Natural killer cell (primary cell): ENCODE data around the gene RNF138. TPM values are rescaled to one million over a fixed set of nuclear protein-coding genes. Genes with fewer than 3 reads are reported as not detected.
"Not testable (repeated sequence)": the region's sequence is repeated elsewhere in the genome, so short reads cannot be mapped to it uniquely, and the experiment has no call there.

Experiments
- ATAC-seq, 3 donors: fragments of 150-1000 bp in 2 of 3; fragments of 200-7000 bp in 1 of 3; cut with Tn5 transposase; 1 replicate in 1 of 3; 2 replicates in 2 of 3; pipeline ENCODE4 v1.10.0; 2021; ENCODE audit warnings: mild to moderate bottlenecking in 2 of 3, moderate library complexity in 2 of 3
- DNase-seq, 2 donors: peaks; one replicate each; pipeline versions ENCODE4 v3.0.0 to v3.0.0-alpha.2; 2013 to 2021; ENCODE audit warnings: mixed read lengths in 1 of 2
- H3K27ac ChIP-seq: one replicate; pipeline ENCODE4 v1.5.1; 2013; ENCODE audit warnings: mild to moderate bottlenecking, low read length
- H3K27me3 ChIP-seq: one replicate; pipeline ENCODE4 v1.6.1; 2013; ENCODE audit warnings: low read length; ENCODE audit not compliant: control insufficient read depth, insufficient read depth
- H3K36me3 ChIP-seq: one replicate; pipeline ENCODE4 v1.6.1; 2013; ENCODE audit warnings: low read length; ENCODE audit not compliant: control insufficient read depth, insufficient read depth
- H3K4me1 ChIP-seq: one replicate; pipeline ENCODE4 v1.6.1; 2013; ENCODE audit warnings: low read length; ENCODE audit not compliant: control insufficient read depth, insufficient read depth
- H3K4me3 ChIP-seq: one replicate; pipeline ENCODE4 v1.5.1; 2013; ENCODE audit warnings: low read length
- H3K9me3 ChIP-seq: one replicate; pipeline ENCODE4 v1.6.1; 2013; ENCODE audit warnings: low read length; ENCODE audit not compliant: control insufficient read depth, insufficient read depth
- H3K27ac Mint-ChIP-seq, 2 donors: one replicate each; pipeline ENCODE4 v1.8.0; 2022; ENCODE audit warnings: mild to moderate bottlenecking in 2 of 2, mixed read lengths in 2 of 2, moderate library complexity in 1 of 2
- H3K27me3 Mint-ChIP-seq, 2 donors: one replicate each; pipeline ENCODE4 v1.8.0; 2022; ENCODE audit warnings: low read depth in 2 of 2, mixed read lengths in 2 of 2
- H3K36me3 Mint-ChIP-seq: one replicate; pipeline ENCODE4 v1.8.0; 2022; ENCODE audit warnings: mixed read lengths
- H3K4me1 Mint-ChIP-seq, 2 donors: one replicate each; pipeline ENCODE4 v1.8.0; 2022; ENCODE audit warnings: mixed read lengths in 2 of 2
- H3K4me3 Mint-ChIP-seq: one replicate; pipeline ENCODE4 v1.8.0; 2022; ENCODE audit warnings: mild to moderate bottlenecking, moderate library complexity, mixed read lengths
- H3K9me3 Mint-ChIP-seq, 2 donors: one replicate each; pipeline ENCODE4 v1.8.0; 2022; ENCODE audit warnings: mixed read lengths in 2 of 2
- WGBS: methylation state at CpG from one replicate; pipeline ENCODE4 v1.1.7; 2013; ENCODE audit warnings: missing lambda C conversion rate; ENCODE audit not compliant: insufficient coverage; 5-methylcytosine and 5-hydroxymethylcytosine counted together
- intact Hi-C: fragments of 100-400 bp; cut with micrococcal nuclease; formaldehyde crosslinking; loops from one replicate; pipeline ENCODE4 v1.14.2; 2022
- total RNA-seq, 4 donors: library from RNA; stranded (reverse); fragments of 120-200 nt in 1 of 4; gene quantifications; one replicate each; pipeline versions ENCODE4 v1.2.3 to v1.2.4, GENCODE V29; 2013 to 2022
- TF ChIP-seq, protein P1 (sequence below): fragments of 200-600 bp; IDR thresholded peaks from one replicate; pipeline ENCODE4 v1.8.0; 2022; ENCODE audit warnings: antibody characterized with exemption

RNF138 gene
- total RNA-seq, 3 donors from 2014 or later (not counting 1 experiment from before 2014, with no cell fraction given): 76.6 to 89.8 (median 87.7) TPM

DNA sequence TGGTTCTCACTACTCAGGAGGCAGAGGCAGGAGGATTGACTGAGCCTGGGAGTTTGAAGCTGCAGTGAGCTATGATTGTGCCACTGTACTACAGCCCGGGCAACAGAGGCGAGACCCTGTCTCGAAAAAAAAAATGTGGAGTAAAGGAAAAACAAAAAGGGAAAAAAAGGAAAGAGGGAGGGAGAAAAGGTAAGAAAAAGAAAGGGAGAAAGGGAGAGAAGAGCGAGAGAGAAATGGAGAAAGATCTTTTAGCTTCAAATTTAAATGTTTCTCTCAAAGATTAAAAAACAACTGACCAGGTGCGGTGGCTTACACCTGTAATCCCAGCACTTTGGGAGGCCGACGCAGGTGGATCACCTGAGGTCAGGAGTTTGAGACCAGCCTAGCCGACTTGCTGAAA lies 7.9 kb upstream of the RNF138 start:
- Mint-ChIP-seq H3K4me1 (peaks cover 33 to 44% of the 10 kb centered on the region in 2 donors), H3K27me3 (peaks cover 0 to 3% of the 10 kb centered on the region in 2 donors), H3K27ac (peak overlapping the region; percentile 87 to 96), H3K36me3 (no peaks in the 10 kb centered on the region), H3K9me3 (peaks cover 0 to 3% of the 10 kb centered on the region in 2 donors), H3K4me3 (peak overlapping the region; percentile 14)
- TF ChIP-seq, protein P1, sequence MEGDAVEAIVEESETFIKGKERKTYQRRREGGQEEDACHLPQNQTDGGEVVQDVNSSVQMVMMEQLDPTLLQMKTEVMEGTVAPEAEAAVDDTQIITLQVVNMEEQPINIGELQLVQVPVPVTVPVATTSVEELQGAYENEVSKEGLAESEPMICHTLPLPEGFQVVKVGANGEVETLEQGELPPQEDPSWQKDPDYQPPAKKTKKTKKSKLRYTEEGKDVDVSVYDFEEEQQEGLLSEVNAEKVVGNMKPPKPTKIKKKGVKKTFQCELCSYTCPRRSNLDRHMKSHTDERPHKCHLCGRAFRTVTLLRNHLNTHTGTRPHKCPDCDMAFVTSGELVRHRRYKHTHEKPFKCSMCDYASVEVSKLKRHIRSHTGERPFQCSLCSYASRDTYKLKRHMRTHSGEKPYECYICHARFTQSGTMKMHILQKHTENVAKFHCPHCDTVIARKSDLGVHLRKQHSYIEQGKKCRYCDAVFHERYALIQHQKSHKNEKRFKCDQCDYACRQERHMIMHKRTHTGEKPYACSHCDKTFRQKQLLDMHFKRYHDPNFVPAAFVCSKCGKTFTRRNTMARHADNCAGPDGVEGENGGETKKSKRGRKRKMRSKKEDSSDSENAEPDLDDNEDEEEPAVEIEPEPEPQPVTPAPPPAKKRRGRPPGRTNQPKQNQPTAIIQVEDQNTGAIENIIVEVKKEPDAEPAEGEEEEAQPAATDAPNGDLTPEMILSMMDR: no peak
- ATAC-seq (no peak), DNase-seq (no peak)
- H3K27ac ChIP-seq: no peak overlapping the region
- 98% methylated on average over 7 of the region's 8 CpGs for WGBS
- intact Hi-C loops: loop anchor here (2.0 kb wide), 1 partner anchor 65 kb away; the partner anchor contains the start of gene RNF125
- H3K36me3 ChIP-seq: peaks cover 4% of the 10 kb centered on the region
- peaks cover 32% of the 10 kb centered on the region for H3K4me1 ChIP-seq
- no peaks in the 10 kb centered on the region for H3K9me3 ChIP-seq
- no peaks in the 10 kb centered on the region for H3K27me3 ChIP-seq
- no peak overlapping the region for H3K4me3 ChIP-seq

DNA sequence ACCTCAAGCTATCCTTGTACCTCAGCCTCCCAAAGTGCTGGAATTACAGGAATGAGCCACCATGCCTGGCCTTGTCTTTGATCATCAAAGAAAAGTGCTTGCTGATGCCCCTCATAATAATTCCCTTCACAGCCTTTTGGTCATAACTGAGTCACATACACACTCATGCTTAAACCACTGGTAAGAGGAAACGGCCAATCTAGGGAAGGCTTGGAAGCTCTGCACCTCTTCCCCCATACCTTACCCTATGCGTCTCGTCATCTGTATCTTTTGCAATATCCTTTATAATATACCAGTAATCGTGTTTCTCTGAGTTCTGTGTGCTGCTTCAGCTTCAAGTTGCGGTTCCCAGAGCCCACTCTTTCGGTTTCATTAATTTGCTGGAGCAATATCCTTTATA lies 4.8 kb upstream of the RNF138 start:
- peaks cover 0 to 3% of the 10 kb centered on the region in 2 donors for H3K9me3 Mint-ChIP-seq
- H3K36me3 Mint-ChIP-seq: no peaks in the 10 kb centered on the region
- no peaks in the 10 kb centered on the region for H3K9me3 ChIP-seq
- H3K4me1 Mint-ChIP-seq: peaks cover 38 to 48% of the 10 kb centered on the region in 2 donors
- H3K27ac ChIP-seq: no peak overlapping the region
- peak overlapping the region; percentile 37 to 44 for H3K27ac Mint-ChIP-seq
- H3K36me3 ChIP-seq: peaks cover 2% of the 10 kb centered on the region
- TF ChIP-seq, protein P1: no peak
- WGBS: 91% methylated on average over 6 of the region's 6 CpGs
- H3K27me3 Mint-ChIP-seq: peaks cover 0 to 3% of the 10 kb centered on the region in 2 donors
- no peak for ATAC-seq
- H3K4me3 ChIP-seq: no peak overlapping the region
- intact Hi-C loops: no loop called here
- H3K27me3 ChIP-seq: no peaks in the 10 kb centered on the region
- H3K4me3 Mint-ChIP-seq: peak overlapping the region; percentile 29
- peaks cover 32% of the 10 kb centered on the region for H3K4me1 ChIP-seq
- DNase-seq: no peak

DNA sequence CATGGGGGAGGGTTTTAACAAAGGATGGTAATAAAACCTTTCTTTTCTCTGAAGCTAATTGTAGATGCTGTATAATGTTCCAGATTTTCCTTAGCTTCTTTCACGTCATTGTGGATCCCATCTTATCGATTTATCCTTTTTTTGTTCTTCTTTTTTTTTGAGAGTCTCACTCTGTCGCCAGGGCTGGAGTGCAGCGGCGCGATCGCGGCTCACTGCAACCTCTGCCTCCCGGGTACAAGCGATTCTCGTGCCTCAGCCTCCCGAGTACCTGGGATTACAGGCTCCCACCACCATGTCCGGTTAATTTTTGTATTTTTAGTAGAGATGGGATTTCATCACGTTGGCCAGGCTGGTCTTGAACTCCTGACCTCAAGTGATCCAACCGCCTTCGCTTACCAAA lies 843 bp upstream of the RNF138 start:
- peak overlapping the region; percentile 45 for H3K4me3 Mint-ChIP-seq
- ATAC-seq, H3K9me3 ChIP-seq, H3K4me3 ChIP-seq, H3K36me3 Mint-ChIP-seq, H3K27ac ChIP-seq, H3K36me3 ChIP-seq, H3K9me3 Mint-ChIP-seq, H3K27me3 Mint-ChIP-seq, intact Hi-C loops, DNase-seq, H3K27me3 ChIP-seq: not testable (repeated sequence)
- peak overlapping the region; percentile 95 to 96 for H3K27ac Mint-ChIP-seq
- peaks cover 23% of the 10 kb centered on the region for H3K4me1 ChIP-seq
- peaks cover 38 to 43% of the 10 kb centered on the region in 2 donors for H3K4me1 Mint-ChIP-seq
- 98% methylated on average over 16 of the region's 16 CpGs for WGBS

DNA sequence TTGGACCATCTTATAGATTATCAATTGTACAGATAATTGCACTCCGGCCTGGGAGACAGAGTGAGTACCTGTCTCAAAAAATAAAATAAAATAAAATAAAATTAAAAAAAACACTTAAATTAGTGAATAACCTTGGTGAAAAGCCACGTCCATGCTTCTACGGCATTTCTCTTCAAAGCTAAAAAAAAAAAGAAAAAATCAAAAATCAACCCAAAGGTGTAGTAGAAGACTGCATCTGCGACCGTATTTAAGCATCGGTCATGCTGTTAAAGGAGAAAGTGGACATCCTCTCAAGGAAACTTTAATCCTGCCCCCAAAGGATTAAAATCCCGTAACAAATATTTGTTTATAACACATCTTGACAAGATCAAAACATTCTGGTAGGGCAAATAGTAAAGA lies 350 bp upstream of the RNF138 start:
- 43% methylated on average over 5 of the region's 7 CpGs for WGBS
- Histone ChIP-seq H3K27ac (peak overlapping the region; percentile 99), H3K36me3 (peaks cover 10% of the 10 kb centered on the region), H3K4me1 (peaks cover 18% of the 10 kb centered on the region), H3K4me3 (peak overlapping the region; percentile 61), H3K27me3 (no peaks in the 10 kb centered on the region), H3K9me3 (no peaks in the 10 kb centered on the region)
- peak overlapping the region; percentile 97 for H3K4me3 Mint-ChIP-seq
- peaks cover 8% of the 10 kb centered on the region for H3K36me3 Mint-ChIP-seq
- TF ChIP-seq, protein P1: no peak
- H3K27ac Mint-ChIP-seq: peak overlapping the region; percentile 95 to 96
- ATAC-seq (no peak), DNase-seq (no peak)
- H3K4me1 Mint-ChIP-seq: peaks cover 39 to 43% of the 10 kb centered on the region in 2 donors
- no peaks in the 10 kb centered on the region for H3K9me3 Mint-ChIP-seq
- no peaks in the 10 kb centered on the region for H3K27me3 Mint-ChIP-seq
- intact Hi-C loops: no loop called here
